Muscle layer of duodenum (tissue), 2 donors: ENCODE data around the gene SMPD3.

Source experiments
- H3K27ac ChIP-seq: one replicate; pipeline ENCODE4 v1.7.0; 2013; ENCODE audit warnings: mild to moderate bottlenecking, low read length
- H3K27me3 ChIP-seq: one replicate; pipeline ENCODE4 v1.7.0; 2013; ENCODE audit warnings: low read depth, mild to moderate bottlenecking, control low read depth, low read length
- H3K36me3 ChIP-seq, 2 donors: one replicate each; pipeline ENCODE4 v1.7.0; 2013; ENCODE audit warnings: low read length in 2 of 2, control low read depth in 1 of 2, mild to moderate bottlenecking in 1 of 2; ENCODE audit not compliant: insufficient read depth in 2 of 2, control insufficient read depth in 1 of 2
- H3K4me1 ChIP-seq, 2 donors: one replicate each; pipeline ENCODE4 v1.7.0; 2013; ENCODE audit warnings: low read length in 2 of 2, mild to moderate bottlenecking in 2 of 2, control low read depth in 1 of 2, moderate library complexity in 1 of 2; ENCODE audit not compliant: insufficient read depth in 2 of 2, control insufficient read depth in 1 of 2
- H3K4me3 ChIP-seq, 2 donors: one replicate each; pipeline ENCODE4 v1.7.0; 2013; ENCODE audit warnings: low read length in 2 of 2, low read depth in 1 of 2, mild to moderate bottlenecking in 1 of 2
- H3K9me3 ChIP-seq, 2 donors: one replicate each; pipeline ENCODE4 v1.7.0; 2013; ENCODE audit warnings: low read length in 2 of 2, control low read depth in 1 of 2, mild to moderate bottlenecking in 1 of 2; ENCODE audit not compliant: control insufficient read depth in 1 of 2
- donor health status: healthy.

The SMPD3 gene

DNA sequence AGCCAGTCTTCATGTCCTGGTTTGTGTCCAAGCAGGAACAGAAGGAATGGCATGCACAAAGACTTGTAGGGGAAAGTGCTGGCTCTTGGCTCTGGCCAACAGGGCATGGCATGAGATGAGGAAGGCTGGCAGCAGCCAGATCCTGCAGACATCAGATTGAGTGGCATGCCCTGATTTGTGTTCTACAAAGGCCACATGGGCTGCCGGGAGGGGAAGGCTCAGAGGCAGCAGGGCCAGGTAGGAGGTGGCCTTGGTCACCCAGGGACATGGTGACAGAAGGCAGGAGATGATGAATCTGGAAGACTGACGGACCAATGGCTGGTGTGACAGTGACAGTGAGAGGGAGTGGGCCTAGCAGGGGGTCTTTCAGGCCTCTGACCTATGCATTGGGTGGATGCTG, 33.7 kb downstream of the SMPD3 start:
- Histone ChIP-seq H3K4me3 (no peak overlapping the region), H3K36me3 (no peaks in the 10 kb centered on the region), H3K4me1 (no peaks in the 10 kb centered on the region), H3K27me3 (peaks cover 4% of the 10 kb centered on the region), H3K27ac (no peak overlapping the region), H3K9me3 (no peaks in the 10 kb centered on the region)

DNA sequence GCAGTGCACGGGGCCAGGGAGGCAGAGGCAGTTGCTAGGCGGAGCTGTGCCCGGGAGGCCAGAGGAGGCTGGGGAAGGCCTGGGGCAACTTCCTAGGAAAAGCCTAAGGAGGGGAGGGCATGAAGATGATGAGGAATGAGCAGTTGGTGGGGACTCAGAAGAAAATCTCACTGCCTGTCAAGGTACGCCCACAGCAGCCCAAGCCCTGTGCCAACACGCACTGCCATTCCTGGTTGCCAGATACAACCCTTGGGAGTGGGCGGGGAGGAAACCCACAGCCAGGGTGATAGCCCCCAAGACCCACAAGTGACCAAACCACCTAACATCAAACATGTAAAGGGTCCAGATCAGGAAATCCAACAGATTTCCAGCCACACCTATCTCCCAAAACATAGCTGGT, 36.2 kb downstream of the SMPD3 start:
- H3K4me1 ChIP-seq: no peaks in the 10 kb centered on the region
- H3K9me3 ChIP-seq: no peaks in the 10 kb centered on the region
- peaks cover 4% of the 10 kb centered on the region for H3K27me3 ChIP-seq
- no peaks in the 10 kb centered on the region for H3K36me3 ChIP-seq
- no peak overlapping the region for H3K4me3 ChIP-seq
- H3K27ac ChIP-seq: no peak overlapping the region

DNA sequence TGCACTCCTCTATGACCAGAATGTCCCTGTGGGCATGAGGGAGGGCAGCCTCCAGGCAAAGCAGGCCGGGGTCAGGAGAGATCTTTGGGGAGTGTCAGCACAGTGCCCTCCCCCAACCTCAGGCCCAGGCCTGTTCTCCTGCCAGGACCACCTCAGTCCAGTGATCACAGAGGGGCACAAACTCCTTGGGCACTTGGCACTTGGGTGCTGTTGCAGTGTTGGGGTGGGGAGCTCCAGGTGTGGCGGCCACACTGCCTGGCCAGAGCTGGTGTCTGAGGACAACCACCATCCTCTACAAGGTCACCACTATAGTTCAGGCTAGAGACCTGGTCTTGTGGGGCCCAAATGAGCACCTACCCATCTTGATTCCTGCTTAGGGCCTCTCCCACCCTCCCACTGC, 37.2 kb downstream of the SMPD3 start:
- H3K27ac ChIP-seq: no peak overlapping the region
- peaks cover 4% of the 10 kb centered on the region for H3K27me3 ChIP-seq
- no peak overlapping the region for H3K4me3 ChIP-seq
- H3K4me1 ChIP-seq: no peaks in the 10 kb centered on the region
- H3K9me3 ChIP-seq: no peaks in the 10 kb centered on the region
- no peaks in the 10 kb centered on the region for H3K36me3 ChIP-seq

DNA sequence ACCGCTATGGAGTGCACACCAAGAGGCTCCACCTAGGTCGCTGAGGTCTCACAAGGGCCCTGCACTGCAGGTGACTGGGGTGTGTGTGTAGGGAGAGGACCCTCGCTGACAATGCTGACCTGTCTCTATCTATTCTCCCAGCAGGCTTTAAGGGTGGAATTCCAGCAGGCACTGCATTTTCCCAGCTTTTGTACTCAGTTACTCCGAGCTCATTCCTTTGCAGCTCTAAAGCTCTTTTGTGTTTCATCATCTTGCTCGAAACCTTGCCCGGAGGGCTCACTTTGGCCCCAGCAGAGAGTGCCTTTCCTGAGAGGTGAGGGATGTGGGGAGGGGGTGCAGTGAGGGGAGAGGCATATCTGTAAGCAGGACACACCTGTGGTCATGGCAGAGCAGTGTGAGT, 39.3 kb downstream of the SMPD3 start:
- H3K36me3 ChIP-seq: no peaks in the 10 kb centered on the region
- no peak overlapping the region for H3K4me3 ChIP-seq
- peaks cover 4% of the 10 kb centered on the region for H3K27me3 ChIP-seq
- H3K9me3 ChIP-seq: no peaks in the 10 kb centered on the region
- no peaks in the 10 kb centered on the region for H3K4me1 ChIP-seq
- no peak overlapping the region for H3K27ac ChIP-seq

DNA sequence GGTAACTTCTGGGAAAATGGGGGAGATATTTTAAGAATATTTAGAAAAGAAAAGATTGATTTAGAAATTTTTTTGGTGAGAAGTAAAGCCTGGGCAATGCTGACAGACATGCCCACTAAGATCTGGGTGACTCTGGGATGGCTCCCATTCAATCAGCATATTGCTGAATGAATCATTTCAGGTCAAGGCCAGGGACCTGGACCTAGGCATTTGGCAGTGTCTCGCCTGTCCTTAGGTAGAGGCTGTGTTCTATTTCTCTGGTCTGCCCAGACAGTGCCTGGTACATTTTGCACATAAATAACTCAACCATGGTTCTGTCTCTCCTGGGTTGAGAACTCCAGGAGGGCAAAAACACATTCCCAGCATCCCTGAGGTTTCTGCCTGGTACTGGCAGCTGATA, 39.9 kb downstream of the SMPD3 start:
- no peak overlapping the region for H3K27ac ChIP-seq
- peaks cover 4% of the 10 kb centered on the region for H3K27me3 ChIP-seq
- H3K4me3 ChIP-seq: no peak overlapping the region

DNA sequence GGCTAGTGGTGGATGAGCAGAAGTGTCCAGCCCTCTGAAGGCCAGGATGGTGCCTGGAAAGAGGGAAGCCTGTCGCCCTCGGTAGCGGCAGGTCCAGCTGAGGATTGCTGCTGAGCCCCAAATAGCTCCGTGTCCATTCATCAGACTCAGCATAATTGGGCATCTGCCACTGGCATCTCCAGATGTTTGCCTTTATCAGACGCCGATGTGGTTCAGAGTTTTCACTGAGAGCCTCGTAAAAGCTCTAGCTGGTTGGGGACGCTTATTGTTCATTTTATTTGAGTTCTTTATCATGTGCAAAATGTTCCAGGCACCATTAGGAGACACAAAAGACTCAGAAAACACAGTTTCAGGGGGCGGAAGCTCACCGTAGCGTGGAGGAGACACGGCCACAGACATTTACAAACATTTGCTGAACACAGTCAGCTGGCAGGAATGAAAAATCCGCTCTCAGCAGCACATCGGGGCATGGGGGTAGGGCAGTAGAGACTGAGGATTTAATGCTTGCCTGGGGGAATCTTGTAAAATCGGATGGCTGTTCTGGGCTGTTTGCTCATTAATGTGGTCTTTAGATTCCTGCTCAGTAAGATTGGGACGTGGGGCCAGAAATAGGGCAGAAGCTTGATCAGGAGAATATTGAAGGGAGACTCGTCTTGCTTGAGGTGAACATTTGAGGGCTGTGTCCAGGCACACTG, 41.7 kb downstream of the SMPD3 start:
- no peak overlapping the region for H3K4me3 ChIP-seq
- no peaks in the 10 kb centered on the region for H3K36me3 ChIP-seq
- H3K27me3 ChIP-seq: peaks cover 4% of the 10 kb centered on the region
- H3K4me1 ChIP-seq: no peaks in the 10 kb centered on the region
- H3K27ac ChIP-seq: no peak overlapping the region
- H3K9me3 ChIP-seq: no peaks in the 10 kb centered on the region

More for the DNA sequence above, 39.9 kb downstream of the SMPD3 start:
- H3K4me1 ChIP-seq: no peaks in the 10 kb centered on the region
- no peaks in the 10 kb centered on the region for H3K36me3 ChIP-seq
- H3K9me3 ChIP-seq: no peaks in the 10 kb centered on the region

DNA sequence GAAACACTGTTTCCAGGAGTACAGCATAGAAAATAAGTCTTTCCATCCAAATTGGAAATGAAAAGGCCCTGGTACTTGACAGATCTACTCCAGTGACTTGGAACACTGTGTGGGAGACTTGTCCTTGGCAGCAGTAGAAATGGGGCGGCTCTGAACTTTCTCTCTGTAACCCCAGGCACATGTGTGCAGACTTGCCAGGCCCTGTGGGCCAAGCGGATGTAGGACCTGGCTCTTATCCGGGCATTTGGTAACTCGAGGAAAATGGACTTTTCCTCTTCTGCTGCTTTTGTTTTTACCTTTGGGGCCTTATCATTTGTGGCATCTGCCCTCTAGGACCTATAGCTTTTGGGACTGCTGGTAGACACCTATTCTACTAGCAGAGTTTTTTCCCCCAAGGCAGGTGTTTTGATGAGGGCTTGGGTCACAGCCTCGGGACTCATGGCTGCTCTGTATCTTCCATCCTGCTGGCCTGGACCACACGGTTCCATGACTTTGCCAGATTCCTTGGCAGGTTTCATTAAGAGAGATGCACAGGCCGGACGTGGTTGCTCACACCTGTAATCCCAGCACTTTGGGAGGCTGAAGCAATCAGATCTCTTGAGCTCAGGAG, 43.5 kb downstream of the SMPD3 start:
- no peak overlapping the region for H3K4me3 ChIP-seq
- H3K27me3 ChIP-seq: no peaks in the 10 kb centered on the region
- H3K27ac ChIP-seq: no peak overlapping the region
- H3K36me3 ChIP-seq: no peaks in the 10 kb centered on the region
- H3K9me3 ChIP-seq: no peaks in the 10 kb centered on the region
- H3K4me1 ChIP-seq: no peaks in the 10 kb centered on the region

DNA sequence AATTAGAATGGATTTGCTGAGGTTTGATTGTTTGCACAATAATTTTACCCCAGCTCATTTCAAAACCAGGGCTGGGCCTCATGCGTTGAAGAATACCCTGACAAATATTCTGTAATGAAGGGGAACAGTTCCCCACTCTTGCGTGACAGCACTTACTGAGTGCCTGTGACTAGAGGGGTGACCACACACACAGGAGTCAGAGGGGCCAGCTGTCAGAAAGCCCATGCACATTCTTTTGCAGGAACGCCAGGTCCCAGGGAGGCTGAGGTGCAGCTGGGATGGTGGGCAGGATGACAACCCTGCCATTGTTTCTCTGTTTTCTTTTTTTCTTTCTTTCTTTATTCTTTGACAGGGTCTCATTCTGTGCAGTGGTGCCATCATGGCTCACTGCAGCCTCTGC, 44.6 kb downstream of the SMPD3 start:
- H3K27me3 ChIP-seq: no peaks in the 10 kb centered on the region
- no peaks in the 10 kb centered on the region for H3K9me3 ChIP-seq
- H3K27ac ChIP-seq: no peak overlapping the region
- H3K4me1 ChIP-seq: no peaks in the 10 kb centered on the region
- no peaks in the 10 kb centered on the region for H3K36me3 ChIP-seq
- no peak overlapping the region for H3K4me3 ChIP-seq

DNA sequence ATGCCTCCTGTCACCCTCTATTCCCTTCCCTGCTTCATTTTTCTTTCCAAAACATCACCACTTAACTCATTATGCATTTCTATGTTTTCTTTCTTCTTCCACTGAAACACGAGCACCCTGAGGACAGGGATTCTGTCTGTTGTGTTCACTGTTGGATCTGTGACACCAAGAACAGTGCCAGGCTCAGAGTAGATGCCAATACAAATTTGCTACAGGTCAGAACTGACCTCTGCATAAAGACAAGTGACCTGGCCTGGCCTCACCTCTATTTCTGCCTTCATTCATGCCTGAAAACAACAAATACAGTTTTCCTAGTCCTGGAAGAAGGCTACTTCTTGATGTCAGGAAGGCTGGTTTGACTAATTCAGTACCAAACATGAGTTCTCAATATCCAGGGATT, 45.1 kb downstream of the SMPD3 start:
- Histone ChIP-seq H3K36me3 (no peaks in the 10 kb centered on the region), H3K4me3 (no peak overlapping the region), H3K4me1 (no peaks in the 10 kb centered on the region), H3K27ac (no peak overlapping the region), H3K27me3 (no peaks in the 10 kb centered on the region), H3K9me3 (no peaks in the 10 kb centered on the region)

DNA sequence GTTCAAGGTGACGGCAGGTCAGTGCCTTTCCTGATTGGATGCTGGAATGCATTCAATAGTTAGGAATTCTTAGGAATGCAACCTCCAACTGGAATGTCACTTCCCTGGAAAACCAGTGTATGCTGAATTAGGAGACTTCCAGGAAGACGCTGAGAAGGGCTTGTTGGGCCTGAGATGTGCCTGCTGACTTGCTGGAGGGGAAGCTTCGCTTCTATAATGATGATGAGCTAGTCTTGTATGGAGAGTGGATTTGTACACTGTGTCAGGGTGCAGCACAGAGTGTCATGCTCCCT, 45.6 kb downstream of the SMPD3 start:
- no peaks in the 10 kb centered on the region for H3K36me3 ChIP-seq
- no peak overlapping the region for H3K4me3 ChIP-seq
- no peaks in the 10 kb centered on the region for H3K27me3 ChIP-seq
- no peak overlapping the region for H3K27ac ChIP-seq
- H3K9me3 ChIP-seq: no peaks in the 10 kb centered on the region
- H3K4me1 ChIP-seq: no peaks in the 10 kb centered on the region

DNA sequence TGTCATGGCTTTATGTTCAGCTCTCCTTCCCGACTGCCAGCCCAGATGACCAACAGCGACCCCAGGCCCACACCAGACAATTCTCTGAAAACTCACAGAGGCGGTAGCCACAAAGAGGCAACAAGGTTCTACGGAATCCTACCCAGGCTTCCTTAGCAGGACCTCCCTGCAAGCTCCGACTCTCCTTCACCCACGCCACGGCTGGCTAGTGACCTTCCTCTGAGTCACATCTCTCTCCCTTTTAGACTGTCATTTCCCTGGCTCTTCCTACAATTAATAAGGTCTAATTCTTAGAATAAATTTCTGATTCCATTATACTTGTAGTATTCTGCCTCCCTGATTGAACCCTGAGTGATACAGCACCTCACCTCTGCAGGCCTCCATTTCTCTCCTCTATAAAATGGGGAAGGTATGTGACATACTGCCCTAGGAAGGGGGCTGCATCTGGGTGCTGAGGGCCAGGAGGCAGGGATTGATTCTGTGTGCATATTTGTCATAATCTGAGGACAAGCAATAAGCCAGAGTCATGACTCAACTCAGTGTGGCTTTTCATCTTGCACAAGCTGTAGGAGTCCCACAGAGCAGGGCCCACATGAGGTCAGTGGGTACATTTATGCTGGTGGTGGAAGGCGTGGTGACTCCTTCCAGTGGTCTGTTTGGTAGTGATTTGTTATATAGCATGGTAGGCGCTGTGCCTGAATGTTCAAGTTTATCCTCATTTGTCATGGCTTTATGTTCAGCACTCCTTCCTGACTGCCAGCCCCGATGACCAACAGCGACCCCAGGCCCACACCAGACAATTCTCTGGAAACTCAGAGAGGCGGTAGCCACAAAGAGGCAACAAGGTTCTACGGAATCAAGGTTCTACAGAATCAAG, 46.2 kb downstream of the SMPD3 start:
- H3K4me3 ChIP-seq: no peak overlapping the region
- H3K27me3 ChIP-seq: no peaks in the 10 kb centered on the region
- no peaks in the 10 kb centered on the region for H3K9me3 ChIP-seq
- no peaks in the 10 kb centered on the region for H3K36me3 ChIP-seq
- no peak overlapping the region for H3K27ac ChIP-seq
- no peaks in the 10 kb centered on the region for H3K4me1 ChIP-seq
